ENCODE measurements around the gene FGF21. TPM values are rescaled to one million over a fixed set of nuclear protein-coding genes. Genes with fewer than 3 reads are reported as not detected.

The FGF21 gene
- total and polyA plus RNA-seq, 2 donors (not counting 3 experiments of a cell fraction or from before 2014, with no cell fraction given) = not detected

DNA sequence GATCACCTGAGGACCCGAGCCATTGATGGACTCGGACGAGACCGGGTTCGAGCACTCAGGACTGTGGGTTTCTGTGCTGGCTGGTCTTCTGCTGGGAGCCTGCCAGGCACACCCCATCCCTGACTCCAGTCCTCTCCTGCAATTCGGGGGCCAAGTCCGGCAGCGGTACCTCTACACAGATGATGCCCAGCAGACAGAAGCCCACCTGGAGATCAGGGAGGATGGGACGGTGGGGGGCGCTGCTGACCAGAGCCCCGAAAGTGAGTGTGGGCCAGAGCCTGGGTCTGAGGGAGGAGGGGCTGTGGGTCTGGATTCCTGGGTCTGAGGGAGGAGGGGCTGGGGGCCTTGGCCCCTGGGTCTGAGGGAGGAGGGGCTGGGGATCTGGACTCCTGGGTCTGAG, 888 bp downstream of the FGF21 start:
- Histone ChIP-seq H3K36me3 (ENCODE audit: control insufficient read depth in 2 of 2, extremely low read depth in 1 of 2, insufficient read depth in 2 of 2, low read length in 2 of 2) (no peaks in the 10 kb centered on the region), H3K9me3 (replicated peaks; ENCODE audit: control insufficient read depth, insufficient read depth, low read length) (no peaks in the 10 kb centered on the region), H3K9ac (replicated peaks; ENCODE audit: extremely low read depth, insufficient read depth, low read length) (no peak overlapping the region), H3K4me1 (ENCODE audit: control insufficient read depth, extremely low read depth, insufficient read depth, low read length) (peaks cover 18% of the 10 kb centered on the region), H4K20me1 (replicated peaks; ENCODE audit: control insufficient read depth, extremely low read depth, insufficient read depth, low read length) (no peaks in the 10 kb centered on the region), H3K4me2 (ENCODE audit: insufficient read depth, low read length) (no peak overlapping the region), H3K79me2 (ENCODE audit: control insufficient read depth, insufficient read depth, low read length) (peaks cover 7% of the 10 kb centered on the region), H2AFZ (ENCODE audit: low read depth, low read length) (no peak overlapping the region), H3K27ac (ENCODE audit: insufficient read depth, low read depth, low read length) (no peak overlapping the region), H3K9me1 (replicated peaks; ENCODE audit: control insufficient read depth, extremely low read depth, insufficient read depth, low read length) (no peaks in the 10 kb centered on the region), H3K4me3 (replicated peaks in 1 of 3; ENCODE audit: insufficient read depth in 1 of 3, low read depth in 1 of 3, low read length in 3 of 3) (no peak overlapping the region), H3K27me3 (ENCODE audit: control insufficient read depth in 2 of 2, insufficient read depth in 2 of 2, low read length in 2 of 2) (no peaks in the 10 kb centered on the region)
- TF ChIP-seq POLR2A (IDR thresholded peaks at IDR 0.05; ENCODE audit: low read depth, low read length) (no peak), EZH2 (IDR thresholded peaks at IDR 0.05; ENCODE audit: borderline replicate concordance, low read depth, low read length, severe bottlenecking) (no peak), POLR2AphosphoS5 (IDR thresholded peaks at IDR 0.05; ENCODE audit: insufficient read depth, low read depth, low read length) (no peak), JUN (IDR thresholded peaks at IDR 0.05; ENCODE audit: borderline replicate concordance, insufficient read depth, insufficient read length, low read depth) (no peak), GATA2 (IDR thresholded peaks at IDR 0.05; ENCODE audit: insufficient read depth, insufficient read length, low read depth, low read length) (no peak), FOS (IDR thresholded peaks at IDR 0.05; ENCODE audit: borderline replicate concordance, insufficient read depth, low read length) (no peak)
- TF ChIP-seq, protein P1, sequence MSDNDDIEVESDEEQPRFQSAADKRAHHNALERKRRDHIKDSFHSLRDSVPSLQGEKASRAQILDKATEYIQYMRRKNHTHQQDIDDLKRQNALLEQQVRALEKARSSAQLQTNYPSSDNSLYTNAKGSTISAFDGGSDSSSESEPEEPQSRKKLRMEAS (IDR thresholded peaks at IDR 0.05; ENCODE audit: insufficient read depth, insufficient read length) = no peak
- TF ChIP-seq, protein P2, sequence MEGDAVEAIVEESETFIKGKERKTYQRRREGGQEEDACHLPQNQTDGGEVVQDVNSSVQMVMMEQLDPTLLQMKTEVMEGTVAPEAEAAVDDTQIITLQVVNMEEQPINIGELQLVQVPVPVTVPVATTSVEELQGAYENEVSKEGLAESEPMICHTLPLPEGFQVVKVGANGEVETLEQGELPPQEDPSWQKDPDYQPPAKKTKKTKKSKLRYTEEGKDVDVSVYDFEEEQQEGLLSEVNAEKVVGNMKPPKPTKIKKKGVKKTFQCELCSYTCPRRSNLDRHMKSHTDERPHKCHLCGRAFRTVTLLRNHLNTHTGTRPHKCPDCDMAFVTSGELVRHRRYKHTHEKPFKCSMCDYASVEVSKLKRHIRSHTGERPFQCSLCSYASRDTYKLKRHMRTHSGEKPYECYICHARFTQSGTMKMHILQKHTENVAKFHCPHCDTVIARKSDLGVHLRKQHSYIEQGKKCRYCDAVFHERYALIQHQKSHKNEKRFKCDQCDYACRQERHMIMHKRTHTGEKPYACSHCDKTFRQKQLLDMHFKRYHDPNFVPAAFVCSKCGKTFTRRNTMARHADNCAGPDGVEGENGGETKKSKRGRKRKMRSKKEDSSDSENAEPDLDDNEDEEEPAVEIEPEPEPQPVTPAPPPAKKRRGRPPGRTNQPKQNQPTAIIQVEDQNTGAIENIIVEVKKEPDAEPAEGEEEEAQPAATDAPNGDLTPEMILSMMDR (IDR thresholded peaks at IDR 0.05; ENCODE audit: extremely low read depth in 1 of 2, insufficient read depth in 1 of 2, low read depth in 1 of 2, low read length in 2 of 2) = no peak
- BruUV-seq (replicated peaks) = no TSS peak
- DNase-seq (ENCODE audit: low read depth, low spot score) (no peak), FAIRE-seq (no peak)
- dilution Hi-C loops (cut with MboI; ENCODE audit: extremely low pct_ligation_motif_present, low sequenced_read_pairs) = no loop called here
- POLR2A ChIA-PET = no interaction called here
- intact Hi-C loops (cut with micrococcal nuclease) = no loop called here
- CTCF ChIA-PET = no interaction called here
